Gastrocnemius medialis (tissue), 4 donors: ENCODE measurements around the gene POU3F1. TPM values are rescaled to one million over a fixed set of nuclear protein-coding genes. Genes with fewer than 3 reads are reported as not detected.
"Not testable (repeated sequence)": the region's sequence is repeated elsewhere in the genome, so short reads cannot be mapped to it uniquely, and the experiment has no call there.

Source experiments
- ATAC-seq, 2 donors: fragments of 150-250 bp; one replicate each; pipeline ENCODE4 v1.9.1; 2016
- DNase-seq, 2 donors: peaks; one replicate each; pipeline ENCODE4 v3.0.0-alpha.2; 2019
- H3K27ac ChIP-seq, 4 donors: fragments of 200-600 bp; sonication (generic); 1 replicate in 1 of 4; 2 replicates in 3 of 4; pipeline ENCODE4 v1.5.1; 2016 to 2018; ENCODE audit warnings: mild to moderate bottlenecking in 2 of 4, moderate library complexity in 1 of 4
- H3K27me3 ChIP-seq, 3 donors: fragments of 200-600 bp; sonication (generic) in 2 of 3; 1 replicate in 1 of 3; 2 replicates in 2 of 3; pipeline versions ENCODE4 v1.5.1 to v1.6.0; 2016 to 2019; ENCODE audit warnings: mild to moderate bottlenecking in 1 of 3, moderate library complexity in 1 of 3
- H3K36me3 ChIP-seq, 2 donors: fragments of 200-600 bp; sonication (generic) in 1 of 2; one replicate each; pipeline ENCODE4 v1.5.1; 2017 to 2018
- H3K4me1 ChIP-seq, 2 donors: fragments of 200-600 bp; sonication (generic) in 1 of 2; one replicate each; pipeline ENCODE4 v1.5.1; 2016 to 2017; ENCODE audit warnings: mild to moderate bottlenecking in 2 of 2
- H3K4me3 ChIP-seq, 4 donors: fragments of 200-600 bp; sonication (generic) in 3 of 4; 1 replicate in 1 of 4; 2 replicates in 3 of 4; pipeline ENCODE4 v1.5.1; 2016 to 2019; ENCODE audit warnings: mild to moderate bottlenecking in 2 of 4
- H3K9me3 ChIP-seq, 3 donors: fragments of 200-600 bp; sonication (generic) in 2 of 3; 1 replicate in 1 of 3; 2 replicates in 2 of 3; pipeline ENCODE4 v1.5.1; 2016 to 2019
- POLR2A ChIP-seq, 2 donors: fragments of 450-650 bp; IDR thresholded peaks; one replicate each; pipeline ENCODE4 v1.6.1; 2017; ENCODE audit warnings: antibody characterized with exemption in 2 of 2, mild to moderate bottlenecking in 2 of 2, moderate library complexity in 2 of 2
- in situ Hi-C, 4 donors: fragments of 200-750 bp; cut with MboI; loops; one replicate each; pipeline versions ENCODE4 v1.15.0 to v1.8.0; 2017; ENCODE audit warnings: low sequenced_read_pairs in 4 of 4
- intact Hi-C: fragments of 100-400 bp; cut with DNase I; formaldehyde crosslinking; loops from one replicate; pipeline ENCODE4 v1.15.1; 2023; ENCODE audit warnings: low total_unique reads
- total RNA-seq, 4 donors: library from RNA; depleted of rRNA; stranded (reverse); fragments of >200 nt; gene quantifications; one replicate each; pipeline versions ENCODE4 v1.1.0 to v1.2.3, GENCODE V29; 2016
- TF ChIP-seq, protein P1 (sequence below), 5 experiments: fragments of 450-650 bp in 3 of 5; fragments of 200-600 bp in 2 of 5; sonication (generic) in 2 of 5; IDR thresholded peaks in 4 of 5; conservative IDR thresholded peaks in 1 of 5; 1 replicate in 4 of 5; 2 replicates in 1 of 5; pipeline ENCODE4 v1.5.1; 2016 to 2019; ENCODE audit warnings: antibody characterized with exemption in 5 of 5, mild to moderate bottlenecking in 3 of 5, moderate library complexity in 3 of 5

Gene POU3F1
- total RNA-seq, 4 donors from 2014 or later: 0.13 to 2.3 (median 0.69) TPM

DNA sequence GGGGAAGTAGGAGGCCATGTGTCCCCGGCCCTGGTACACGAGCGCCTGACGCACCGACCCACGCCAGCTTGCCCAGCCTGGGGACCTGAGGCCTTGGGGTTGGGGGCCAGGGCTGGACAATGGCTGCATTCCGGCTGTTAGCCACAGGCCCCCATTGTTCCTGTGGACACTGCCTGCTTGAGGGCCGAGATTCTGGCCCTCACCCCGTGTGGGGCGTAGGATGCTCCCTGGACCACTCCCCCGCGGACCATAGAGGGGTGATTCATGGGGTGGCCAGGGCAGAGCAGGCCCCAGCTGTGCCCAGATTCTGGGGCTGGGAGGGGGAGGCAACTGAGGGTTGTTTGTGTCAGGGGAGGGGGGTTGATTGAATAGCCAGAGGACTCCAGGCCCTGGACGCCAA, 11.7 kb downstream of the POU3F1 start:
- no peak for DNase-seq
- Histone ChIP-seq H3K27ac (no peak overlapping the region), H3K4me3 (no peak overlapping the region), H3K27me3 (no peaks in the 10 kb centered on the region), H3K9me3 (no peaks in the 10 kb centered on the region), H3K4me1 (peaks cover 7 to 15% of the 10 kb centered on the region in 2 donors), H3K36me3 (no peaks in the 10 kb centered on the region)
- no peak for ATAC-seq
- TF ChIP-seq POLR2A (IDR thresholded peaks at IDR 0.05): no peak
- TF ChIP-seq, protein P1, sequence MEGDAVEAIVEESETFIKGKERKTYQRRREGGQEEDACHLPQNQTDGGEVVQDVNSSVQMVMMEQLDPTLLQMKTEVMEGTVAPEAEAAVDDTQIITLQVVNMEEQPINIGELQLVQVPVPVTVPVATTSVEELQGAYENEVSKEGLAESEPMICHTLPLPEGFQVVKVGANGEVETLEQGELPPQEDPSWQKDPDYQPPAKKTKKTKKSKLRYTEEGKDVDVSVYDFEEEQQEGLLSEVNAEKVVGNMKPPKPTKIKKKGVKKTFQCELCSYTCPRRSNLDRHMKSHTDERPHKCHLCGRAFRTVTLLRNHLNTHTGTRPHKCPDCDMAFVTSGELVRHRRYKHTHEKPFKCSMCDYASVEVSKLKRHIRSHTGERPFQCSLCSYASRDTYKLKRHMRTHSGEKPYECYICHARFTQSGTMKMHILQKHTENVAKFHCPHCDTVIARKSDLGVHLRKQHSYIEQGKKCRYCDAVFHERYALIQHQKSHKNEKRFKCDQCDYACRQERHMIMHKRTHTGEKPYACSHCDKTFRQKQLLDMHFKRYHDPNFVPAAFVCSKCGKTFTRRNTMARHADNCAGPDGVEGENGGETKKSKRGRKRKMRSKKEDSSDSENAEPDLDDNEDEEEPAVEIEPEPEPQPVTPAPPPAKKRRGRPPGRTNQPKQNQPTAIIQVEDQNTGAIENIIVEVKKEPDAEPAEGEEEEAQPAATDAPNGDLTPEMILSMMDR (IDR thresholded peaks at IDR 0.05 in 4 of 5, conservative IDR thresholded peaks at IDR 0.05 in 1 of 5): no peak
- in situ Hi-C loops (no loop called here), intact Hi-C loops (no loop called here)

DNA sequence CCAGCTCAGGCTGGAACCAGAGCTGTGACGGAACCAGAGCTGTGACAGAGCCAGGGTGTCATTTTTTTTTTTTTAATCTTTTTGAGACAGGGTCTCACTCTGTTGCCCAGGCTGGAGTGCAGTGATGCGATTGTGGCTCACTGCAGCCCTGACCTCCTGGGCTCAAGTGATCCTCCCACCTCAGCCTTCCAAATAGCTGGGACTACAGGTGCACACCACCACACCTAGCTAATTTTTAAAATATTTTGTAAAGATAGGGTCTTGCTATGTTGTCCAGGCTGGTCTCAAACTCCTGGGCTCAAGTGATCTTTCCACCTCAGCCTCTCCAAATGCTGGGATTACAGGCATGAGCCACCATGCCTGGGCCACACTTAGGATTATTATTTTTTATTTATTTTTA, 13.6 kb downstream of the POU3F1 start:
- H3K4me3 ChIP-seq, H3K27me3 ChIP-seq, intact Hi-C loops, DNase-seq, H3K36me3 ChIP-seq, H3K27ac ChIP-seq, ATAC-seq, H3K9me3 ChIP-seq, in situ Hi-C loops: not testable (repeated sequence)
- peaks cover 25 to 34% of the 10 kb centered on the region in 2 donors for H3K4me1 ChIP-seq

DNA sequence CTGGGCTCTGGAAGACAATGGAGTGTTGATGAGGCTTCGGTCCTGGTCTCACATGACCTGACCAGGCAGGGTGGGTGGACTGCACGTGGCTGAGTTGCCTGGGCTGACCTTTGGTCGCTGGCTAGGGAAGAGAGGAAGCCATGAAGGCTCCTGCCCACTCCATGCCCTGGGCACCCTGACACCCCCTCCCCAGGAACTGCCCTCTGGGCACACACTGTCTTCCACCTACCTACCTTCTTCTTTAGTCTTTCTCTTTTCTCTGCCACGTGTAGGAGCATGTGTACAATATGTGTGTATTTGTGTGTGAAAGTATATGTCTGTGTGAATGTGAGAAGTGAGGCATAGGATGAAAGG, 15.1 kb downstream of the POU3F1 start:
- no peak overlapping the region for H3K4me3 ChIP-seq
- intact Hi-C loops: no loop called here

DNA sequence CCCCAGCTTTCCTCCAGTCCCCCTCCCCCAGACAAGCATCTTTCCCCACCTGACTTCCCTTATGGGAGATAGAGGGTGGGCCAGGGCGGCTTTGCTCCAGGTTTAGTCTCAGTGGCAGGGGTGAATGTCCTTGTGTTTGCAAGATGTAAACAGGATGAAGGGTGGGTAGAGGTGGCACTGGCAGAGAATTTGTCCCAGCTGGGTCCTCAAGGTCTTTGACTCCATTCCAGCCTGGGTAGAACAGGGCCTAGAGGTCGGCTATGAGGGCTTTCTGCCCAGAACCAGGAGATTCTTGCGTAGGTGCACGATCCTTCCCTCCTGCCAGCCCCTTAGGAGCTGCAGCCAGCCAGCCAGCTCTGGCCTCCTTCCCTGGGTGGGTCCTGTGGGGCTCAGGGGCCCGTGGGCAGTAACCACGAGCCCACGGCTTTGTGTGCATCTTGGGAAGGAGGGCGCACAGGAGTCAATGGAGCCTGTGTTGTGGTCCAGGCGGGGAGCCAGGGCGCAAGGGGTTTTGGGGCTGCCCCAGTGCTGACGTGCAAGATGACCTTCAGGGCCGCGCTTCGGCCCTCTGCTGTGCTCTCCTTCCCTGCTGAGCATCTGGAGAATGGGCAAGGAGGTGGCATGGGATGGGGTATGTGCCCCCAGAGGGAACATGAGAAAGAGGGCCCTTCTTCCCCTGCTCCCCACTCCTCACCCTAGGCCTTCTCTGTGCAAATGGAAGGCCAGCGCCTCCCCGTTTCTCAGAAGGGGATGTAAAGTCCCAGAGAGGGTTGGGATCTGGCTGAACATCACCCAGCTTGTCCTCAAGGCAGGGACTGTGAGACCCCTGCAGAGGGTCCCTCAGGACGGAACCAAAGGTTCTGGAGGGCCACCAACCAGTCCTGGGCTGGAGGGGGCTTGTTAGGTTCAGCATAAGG, 15.7 kb downstream of the POU3F1 start:
- Histone ChIP-seq H3K4me3 (no peak overlapping the region), H3K4me1 (peaks cover 44 to 53% of the 10 kb centered on the region in 2 donors), H3K27ac (peak overlapping the region; percentile 76 to 100 (median 84)), H3K27me3 (no peaks in the 10 kb centered on the region), H3K36me3 (peaks cover 0 to 4% of the 10 kb centered on the region in 2 donors), H3K9me3 (no peaks in the 10 kb centered on the region)
- intact Hi-C loops (no loop called here), in situ Hi-C loops (no loop called here)
- no peak for TF ChIP-seq POLR2A (IDR thresholded peaks at IDR 0.05)
- TF ChIP-seq, protein P1 (IDR thresholded peaks at IDR 0.05 in 4 of 5, conservative IDR thresholded peaks at IDR 0.05 in 1 of 5): no peak
- no peak for ATAC-seq
- no peak for DNase-seq

More for the DNA sequence above, 15.1 kb downstream of the POU3F1 start:
- no peak for ATAC-seq
- H3K4me1 ChIP-seq: peaks cover 38 to 47% of the 10 kb centered on the region in 2 donors
- no peaks in the 10 kb centered on the region for H3K9me3 ChIP-seq
- no peak for DNase-seq
- TF ChIP-seq POLR2A (IDR thresholded peaks at IDR 0.05): no peak
- TF ChIP-seq, protein P1 (IDR thresholded peaks at IDR 0.05 in 4 of 5, conservative IDR thresholded peaks at IDR 0.05 in 1 of 5): no peak
- H3K36me3 ChIP-seq: no peaks in the 10 kb centered on the region
- in situ Hi-C loops: no loop called here
- no peaks in the 10 kb centered on the region for H3K27me3 ChIP-seq
- H3K27ac ChIP-seq: no peak overlapping the region

DNA sequence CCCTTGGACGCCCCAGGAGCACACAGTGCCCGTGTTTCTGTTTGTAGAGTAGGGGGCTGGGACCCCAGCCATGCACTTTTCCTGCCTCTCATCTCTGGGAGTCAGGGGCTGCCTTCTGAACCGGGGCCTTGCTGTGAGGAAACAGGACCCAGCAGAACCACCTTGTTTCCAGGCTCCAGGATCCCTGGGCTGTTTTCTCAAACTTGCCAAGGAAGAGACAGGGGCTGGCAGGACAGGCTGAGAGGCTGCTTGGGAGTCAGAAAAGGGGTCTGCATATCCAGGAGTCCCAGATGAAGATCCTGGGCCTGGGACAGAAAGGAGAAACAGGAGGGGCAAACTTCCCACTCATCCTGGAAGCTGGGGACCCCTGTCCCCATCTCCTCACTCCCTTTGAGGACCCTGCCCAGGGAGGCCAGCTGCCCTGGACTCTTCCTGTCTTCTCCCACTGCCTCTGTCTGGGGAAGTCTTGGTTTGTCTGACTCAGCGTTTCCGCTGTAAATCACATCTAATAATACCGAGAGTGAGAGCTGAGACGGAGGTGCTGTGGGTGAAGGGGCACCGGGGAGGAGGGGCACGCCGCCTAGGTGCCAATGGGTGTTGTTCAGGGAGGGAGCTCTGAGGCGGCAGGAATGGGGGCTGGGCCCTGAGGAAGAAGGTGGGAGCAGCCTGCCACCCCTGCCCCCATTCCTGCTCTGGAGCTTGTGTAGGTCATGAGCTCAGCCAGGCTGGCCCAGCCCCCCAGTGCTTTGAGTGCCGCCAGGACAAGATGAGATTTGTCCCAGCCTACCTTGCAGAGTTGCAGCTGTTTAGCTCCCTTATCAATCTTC, 16.7 kb downstream of the POU3F1 start:
- DNase-seq (peak in 1 of 2 donors; percentile 64), ATAC-seq (peak; percentile 24 to 32)
- peaks cover 0 to 13% of the 10 kb centered on the region in 2 donors for H3K36me3 ChIP-seq
- intact Hi-C loops: loop anchor here (5.0 to 10.0 kb wide), 2 partner anchors 83 to 335 kb away; partner anchors contain the start of genes CDCA8 and INPP5B
- no peaks in the 10 kb centered on the region for H3K9me3 ChIP-seq
- no peak for TF ChIP-seq POLR2A (IDR thresholded peaks at IDR 0.05)
- TF ChIP-seq, protein P1 (IDR thresholded peaks at IDR 0.05 in 4 of 5, conservative IDR thresholded peaks at IDR 0.05 in 1 of 5): no peak
- peak overlapping the region; percentile 76 to 100 (median 84) for H3K27ac ChIP-seq
- H3K4me1 ChIP-seq: peaks cover 54 to 63% of the 10 kb centered on the region in 2 donors
- peak overlapping the region in 1 of 4 donors; percentile 7 for H3K4me3 ChIP-seq
- H3K27me3 ChIP-seq: no peaks in the 10 kb centered on the region
- in situ Hi-C loops: no loop called here
